Skeletal muscle tissue (tissue), 5 donors: ENCODE results near the gene RFC2. TPM values are rescaled to one million over a fixed set of nuclear protein-coding genes. Genes with fewer than 3 reads are reported as not detected.

ENCODE experiments used
- H3K27ac ChIP-seq: one replicate; pipeline ENCODE4 v1.7.0; 2013; ENCODE audit warnings: mild to moderate bottlenecking, low read depth, low read length, inconsistent platforms
- H3K27me3 ChIP-seq, 3 donors: one replicate each; pipeline ENCODE4 v1.7.0; 2013; ENCODE audit warnings: low read length in 3 of 3; ENCODE audit not compliant: control insufficient read depth in 3 of 3, insufficient read depth in 3 of 3
- H3K36me3 ChIP-seq, 3 donors: one replicate each; pipeline ENCODE4 v1.7.0; 2013; ENCODE audit warnings: low read length in 3 of 3; ENCODE audit not compliant: control insufficient read depth in 3 of 3, insufficient read depth in 3 of 3
- H3K4me1 ChIP-seq, 3 donors: one replicate each; pipeline ENCODE4 v1.7.0; 2013; ENCODE audit warnings: low read length in 3 of 3, mild to moderate bottlenecking in 3 of 3; ENCODE audit not compliant: control insufficient read depth in 3 of 3, insufficient read depth in 3 of 3
- H3K4me3 ChIP-seq, 3 donors: one replicate each; pipeline ENCODE4 v1.7.0; 2013; ENCODE audit warnings: low read length in 3 of 3
- H3K9ac ChIP-seq, 3 donors: one replicate each; pipeline ENCODE4 v1.7.0; 2013; ENCODE audit warnings: low read length in 3 of 3, mild to moderate bottlenecking in 3 of 3, moderate library complexity in 2 of 3, low read depth in 1 of 3
- H3K9me3 ChIP-seq, 3 donors: one replicate each; pipeline ENCODE4 v1.7.0; 2013; ENCODE audit warnings: low read length in 3 of 3; ENCODE audit not compliant: control insufficient read depth in 3 of 3
- small RNA-seq: library from RNA; depleted of rRNA; stranded (forward); fragments of <200 nt; gene quantifications from one replicate; pipeline ENCODE3, GENCODE V24; 2014
- total RNA-seq: library from RNA; depleted of rRNA; stranded (reverse); fragments of >200 nt; gene quantifications from one replicate; pipeline ENCODE4 v1.2.3, GENCODE V29; 2014
- donor health status: Osteomylitis.

Gene RFC2
- total RNA-seq, 1 donor from 2014 or later, result 21.4 TPM

DNA sequence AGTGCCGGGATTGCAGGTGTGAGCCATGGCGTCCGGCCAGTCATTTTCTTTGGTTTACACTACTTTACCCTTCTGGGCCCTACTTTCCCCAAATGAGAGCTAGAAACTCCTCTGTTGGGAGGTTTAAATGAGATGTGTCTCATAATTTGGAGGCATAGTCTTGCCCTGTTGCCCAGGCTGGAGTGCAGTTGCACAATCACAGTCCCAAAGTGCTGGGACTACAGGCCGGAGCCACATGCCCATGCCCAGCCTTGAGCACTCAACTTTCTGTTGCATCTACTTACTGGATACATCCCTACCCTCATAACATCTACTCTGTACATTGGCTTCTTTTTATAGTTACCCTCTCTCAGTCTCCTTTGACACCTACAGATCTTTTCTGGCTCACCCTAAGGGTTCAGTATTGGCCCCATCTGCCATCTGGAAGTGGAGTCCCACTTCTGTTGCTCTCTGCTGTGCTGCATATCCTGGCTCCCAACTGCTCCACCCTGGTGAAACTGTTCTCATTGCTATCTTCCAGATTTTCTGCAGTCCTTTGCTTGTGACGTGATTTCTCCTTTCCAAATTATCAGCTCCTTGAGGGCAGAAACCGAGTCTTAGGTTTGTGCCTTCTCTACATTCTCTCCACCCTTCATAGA, 71.6 kb downstream of the RFC2 start:
- no peaks in the 10 kb centered on the region for H3K9me3 ChIP-seq
- H3K36me3 ChIP-seq, result peaks cover 0 to 3% (median 0%) of the 10 kb centered on the region in 3 donors
- H3K27ac ChIP-seq, result no peak overlapping the region
- no peak overlapping the region for H3K9ac ChIP-seq
- H3K4me1 ChIP-seq, result peaks cover 68 to 89% (median 85%) of the 10 kb centered on the region in 3 donors
- H3K4me3 ChIP-seq, result no peak overlapping the region
- H3K27me3 ChIP-seq, result no peaks in the 10 kb centered on the region

DNA sequence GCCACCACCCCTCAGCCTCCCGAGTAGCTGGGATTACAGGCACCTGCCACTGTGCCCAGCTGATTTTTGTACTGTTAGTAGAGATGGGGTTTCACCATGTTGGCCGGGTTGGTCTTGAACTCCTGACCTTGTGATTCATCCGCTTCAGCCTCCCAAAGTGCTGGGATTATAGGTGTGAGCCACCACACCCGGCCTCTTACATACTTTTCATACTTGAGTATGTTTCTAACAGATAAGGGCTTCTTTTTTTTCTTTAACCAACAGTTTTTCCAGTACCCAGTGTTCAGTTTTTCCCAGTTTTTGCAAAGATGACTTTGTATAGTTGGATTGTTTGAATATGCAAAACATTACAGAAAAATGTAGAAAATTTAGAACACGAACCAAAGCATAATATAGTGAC, 72.4 kb downstream of the RFC2 start:
- no peak overlapping the region for H3K9ac ChIP-seq
- no peaks in the 10 kb centered on the region for H3K9me3 ChIP-seq
- no peak overlapping the region for H3K4me3 ChIP-seq
- H3K27ac ChIP-seq, result peak overlapping the region; percentile 36
- H3K36me3 ChIP-seq, result peaks cover 0 to 3% (median 0%) of the 10 kb centered on the region in 3 donors
- H3K4me1 ChIP-seq, result peaks cover 61 to 87% (median 85%) of the 10 kb centered on the region in 3 donors
- H3K27me3 ChIP-seq, result no peaks in the 10 kb centered on the region

Small RNA genes lying within 50 kb of the gene (small RNA-seq; reads per million reads assigned to genes)
- gene MIR590, result 3.6 reads per million, percentile 88 among the genes with 10 or more reads in this experiment

Other genes with a start within 250 kb of the RFC2 start
- 107 TPM for gene ELN, start 226.2 kb downstream of the RFC2 start, total RNA-seq
- gene LIMK1, start 170.6 kb downstream of the RFC2 start, total RNA-seq, result 4.7 TPM
- 188 TPM for gene EIF4H, start 80.0 kb downstream of the RFC2 start, total RNA-seq
- 5.2 TPM for gene LAT2, start 44.4 kb downstream of the RFC2 start, total RNA-seq
- gene CLIP2, start 35.0 kb upstream of the RFC2 start, total RNA-seq, result 21.9 TPM
- gene GTF2IRD1, start 199.5 kb upstream of the RFC2 start, total RNA-seq, result 16.2 TPM